T-helper 1 cell treated with Interleukin-12 subunit alpha and Interleukin-12 subunit beta and Interleukin-4 antibody, amounts not matched to agents 30 ng/mL and 1 ng/mL, for 36 hours (primary cell): Measurements from ENCODE around the gene TCTN1. TPM values are rescaled to one million over a fixed set of nuclear protein-coding genes. Genes with fewer than 3 reads are reported as not detected.
"Not testable (repeated sequence)": the region's sequence is repeated elsewhere in the genome, so short reads cannot be mapped to it uniquely, and the experiment has no call there.

Experiments
- intact Hi-C: fragments of 100-400 bp; cut with micrococcal nuclease; formaldehyde crosslinking; loops from one replicate; pipeline ENCODE4 v1.15.1; 2024
- total RNA-seq: library from RNA; stranded (reverse); gene quantifications from 2 replicates; pipeline ENCODE4 v1.2.3, GENCODE V29; 2022

Gene TCTN1
- 3.2 and 4.2 TPM in 2 replicates for total RNA-seq

GRCh38 chr12:110613771-110614684, at the start of gene TCTN1:
Gene TCTN1 (plus strand): TSS chr12:110614129. CDS start chr12:110614183, 54 bp downstream.
- intact Hi-C loops = loop anchor here (1.0 to 10.0 kb wide), 11 partner anchors 9 to 899 kb away; partner anchors contain the start of genes ATP2A2, FAM216A, FAM222A and GPN3

- intact Hi-C loops = loop anchor here (5.0 kb wide), 1 partner anchor 62 kb away; the partner anchor contains the start of genes RAD9B and VPS29
Measured at GRCh38 chr12:110564471-110564991, 49.4 kb upstream of the TCTN1 start.

- intact Hi-C loops = no loop called here
Measured at GRCh38 chr12:110565894-110566871, 47.7 kb upstream of the TCTN1 start.

GRCh38 chr12:110566993-110567392, 46.9 kb upstream of the TCTN1 start:
- intact Hi-C loops = no loop called here

GRCh38 chr12:110568752-110569151, 45.2 kb upstream of the TCTN1 start:
- intact Hi-C loops = no loop called here

GRCh38 chr12:110569838-110570237, 44.1 kb upstream of the TCTN1 start:
- intact Hi-C loops = not testable (repeated sequence)

- intact Hi-C loops = not testable (repeated sequence)
Measured at GRCh38 chr12:110570798-110571197, 43.1 kb upstream of the TCTN1 start.

GRCh38 chr12:110574044-110574443, 39.9 kb upstream of the TCTN1 start:
- intact Hi-C loops = no loop called here

- intact Hi-C loops = not testable (repeated sequence)
Measured at GRCh38 chr12:110574717-110575230, 39.2 kb upstream of the TCTN1 start.

GRCh38 chr12:110575326-110575725, 38.6 kb upstream of the TCTN1 start:
- intact Hi-C loops = no loop called here

- intact Hi-C loops = no loop called here
Measured at GRCh38 chr12:110576504-110576903, 37.4 kb upstream of the TCTN1 start.

GRCh38 chr12:110577864-110578693, 35.9 kb upstream of the TCTN1 start:
- intact Hi-C loops = loop anchor here (1.0 kb wide), 5 partner anchors 13 to 110 kb away; partner anchors contain the start of genes FAM216A, GPN3, RAD9B and VPS29

- intact Hi-C loops = loop anchor here (1.0 kb wide), 5 partner anchors 12 to 111 kb away; partner anchors contain the start of genes FAM216A, GPN3, RAD9B and VPS29
Measured at GRCh38 chr12:110578694-110579534, 35.0 kb upstream of the TCTN1 start.

GRCh38 chr12:110579535-110580253, 34.2 kb upstream of the TCTN1 start:
- intact Hi-C loops = loop anchor here (5.0 to 10.0 kb wide), 5 partner anchors 177 to 855 kb away; partner anchors contain the start of genes ANAPC7, ANKRD13A, ATP2A2 and GIT2

GRCh38 chr12:110581931-110582275, 32.0 kb upstream of the TCTN1 start:
- intact Hi-C loops = loop anchor here (2.0 to 10.0 kb wide), 6 partner anchors 33 to 853 kb away; partner anchors contain the start of genes ANAPC7, ANKRD13A, ATP2A2 and GIT2

GRCh38 chr12:110582276-110583136, 31.4 kb upstream of the TCTN1 start:
- intact Hi-C loops = loop anchor here (1.0 to 10.0 kb wide), 13 partner anchors 9 to 852 kb away; partner anchors contain the start of genes ANAPC7, ANKRD13A, ATP2A2 and FAM216A
